Stimulated activated naive B cell treated with anti-CD40 and anti-IgM and Interleukin-4, amounts not matched to agents 10 μg/mL and 1 μg/mL and 100 μg/mL, for 72 hours (primary cell): ENCODE data around the gene PSMD3.
"Not testable (repeated sequence)": the region's sequence is repeated elsewhere in the genome, so short reads cannot be mapped to it uniquely, and the experiment has no call there.

Experiments
- ATAC-seq, 2 donors: fragments of 150-1000 bp; cut with Tn5 transposase; replicated peaks; 2 replicates each; pipeline ENCODE4 v1.10.0; 2021; ENCODE audit warnings: moderate library complexity in 1 of 2
- DNase-seq: peaks from one replicate; pipeline ENCODE4 v3.0.0; 2021
- H3K27ac Mint-ChIP-seq: one replicate; pipeline ENCODE4 v1.8.0; 2022; ENCODE audit warnings: mild to moderate bottlenecking, mixed read lengths
- H3K27me3 Mint-ChIP-seq, 2 donors: one replicate each; pipeline ENCODE4 v1.8.0; 2022; ENCODE audit warnings: mixed read lengths in 2 of 2
- H3K36me3 Mint-ChIP-seq, 2 donors: one replicate each; pipeline ENCODE4 v1.8.0; 2022; ENCODE audit warnings: mixed read lengths in 2 of 2, mild to moderate bottlenecking in 1 of 2
- H3K4me1 Mint-ChIP-seq, 2 donors: one replicate each; pipeline ENCODE4 v1.8.0; 2022; ENCODE audit warnings: mixed read lengths in 2 of 2, mild to moderate bottlenecking in 1 of 2
- H3K4me3 Mint-ChIP-seq, 2 donors: one replicate each; pipeline ENCODE4 v1.8.0; 2022; ENCODE audit warnings: mild to moderate bottlenecking in 2 of 2, mixed read lengths in 2 of 2, moderate library complexity in 1 of 2
- H3K9me3 Mint-ChIP-seq, 2 donors: one replicate each; pipeline ENCODE4 v1.8.0; 2022; ENCODE audit warnings: mixed read lengths in 2 of 2, mild to moderate bottlenecking in 1 of 2

PSMD3 gene

DNA sequence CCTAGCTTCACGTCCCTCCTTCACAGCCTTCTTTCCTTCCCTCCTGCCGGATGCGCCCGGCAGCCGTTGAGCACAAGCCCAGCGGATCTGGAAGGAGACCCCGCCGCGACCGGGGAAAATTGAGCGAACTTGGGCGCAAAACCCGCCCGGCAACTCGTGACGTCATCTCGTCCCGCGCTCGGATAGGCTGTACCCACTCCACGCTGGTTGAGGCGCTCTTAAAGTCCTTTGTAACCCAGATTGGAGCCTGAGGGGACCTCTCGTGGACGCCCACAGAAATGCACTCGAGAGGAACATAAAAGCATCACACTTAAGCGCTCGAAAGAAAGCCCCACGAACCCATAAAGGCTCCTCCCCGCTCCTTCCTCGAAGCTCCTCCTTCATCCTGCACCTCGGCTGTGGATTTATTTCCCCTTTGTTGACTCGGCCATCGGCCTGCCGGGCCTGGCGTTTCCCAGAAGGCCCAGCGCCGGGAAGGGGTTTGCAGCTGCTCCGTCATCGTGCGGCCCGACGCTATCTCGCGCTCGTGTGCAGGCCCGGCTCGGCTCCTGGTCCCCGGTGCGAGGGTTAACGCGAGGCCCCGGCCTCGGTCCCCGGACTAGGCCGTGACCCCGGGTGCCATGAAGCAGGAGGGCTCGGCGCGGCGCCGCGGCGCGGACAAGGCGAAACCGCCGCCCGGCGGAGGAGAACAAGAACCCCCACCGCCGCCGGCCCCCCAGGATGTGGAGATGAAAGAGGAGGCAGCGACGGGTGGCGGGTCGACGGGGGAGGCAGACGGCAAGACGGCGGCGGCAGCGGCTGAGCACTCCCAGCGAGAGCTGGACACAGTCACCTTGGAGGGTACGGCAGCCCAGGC, at the start of gene PSMD3:
PSMD3 (plus strand) TSS at position 457 of the 856 bp plus-strand sequence; CDS start at position 621, 164 bp downstream.
- DNase-seq = peak; percentile 98
- peak within 1 kb of the TSS; percentile 92 to 95 for H3K4me3 Mint-ChIP-seq
- peak within 1 kb of the TSS; percentile 99 for H3K27ac Mint-ChIP-seq
- ATAC-seq = peak; percentile 95 to 97
- peaks cover 16 to 19% of the 10 kb centered on the region in 2 donors for H3K36me3 Mint-ChIP-seq
- peaks cover 26 to 36% of the 10 kb centered on the region in 2 donors for H3K4me1 Mint-ChIP-seq
- no peaks in the 10 kb centered on the region for H3K9me3 Mint-ChIP-seq
- H3K27me3 Mint-ChIP-seq = no peaks in the 10 kb centered on the region

DNA sequence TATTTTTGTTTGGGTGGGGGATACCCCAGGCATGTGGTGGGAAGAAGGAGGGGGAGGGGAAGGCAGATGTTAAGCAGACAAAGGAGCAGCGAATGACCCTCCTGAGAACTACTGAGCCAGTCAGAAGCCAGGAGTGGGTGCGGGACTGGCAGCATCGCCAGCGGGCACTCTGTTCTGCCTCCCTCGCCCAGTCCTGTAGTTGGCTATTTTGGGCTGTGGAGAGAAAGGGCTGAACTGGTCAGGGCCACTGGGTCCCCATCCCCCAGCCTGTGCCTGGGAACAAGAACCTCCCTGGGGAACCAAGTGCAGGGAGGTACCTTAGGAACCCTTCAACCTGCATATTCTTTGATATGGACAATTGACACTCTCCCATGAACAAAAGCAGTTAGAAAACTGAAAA, 46.7 kb upstream of the PSMD3 start:
- DNase-seq = no peak
- no peak overlapping the region for H3K4me3 Mint-ChIP-seq
- H3K27me3 Mint-ChIP-seq = no peaks in the 10 kb centered on the region
- no peaks in the 10 kb centered on the region for H3K36me3 Mint-ChIP-seq
- no peak for ATAC-seq
- no peak overlapping the region for H3K27ac Mint-ChIP-seq
- H3K4me1 Mint-ChIP-seq = peaks cover 16 to 37% of the 10 kb centered on the region in 2 donors
- no peaks in the 10 kb centered on the region for H3K9me3 Mint-ChIP-seq

DNA sequence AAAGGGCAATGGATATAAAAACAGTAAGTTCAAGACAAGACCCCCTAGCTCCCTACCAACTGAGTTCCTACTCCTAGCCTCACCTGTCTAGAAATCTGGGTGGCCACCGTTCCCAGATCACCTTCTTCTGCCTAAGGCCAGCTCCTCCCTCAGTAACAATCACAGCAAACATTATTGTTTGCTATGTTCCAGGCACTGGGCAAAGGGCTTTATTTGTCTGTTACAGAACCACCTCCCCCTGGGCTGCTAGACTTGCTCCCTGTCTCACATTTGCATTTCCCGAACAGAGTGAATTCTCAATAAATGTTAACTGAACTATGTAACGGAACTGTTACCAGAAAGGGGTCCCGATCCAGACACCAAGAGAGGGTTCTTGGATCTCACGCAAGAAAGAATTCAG, 46.3 kb upstream of the PSMD3 start:
- H3K27ac Mint-ChIP-seq = no peak overlapping the region
- ATAC-seq (no peak), DNase-seq (no peak)
- no peak overlapping the region for H3K4me3 Mint-ChIP-seq
- no peaks in the 10 kb centered on the region for H3K36me3 Mint-ChIP-seq
- H3K27me3 Mint-ChIP-seq = no peaks in the 10 kb centered on the region
- no peaks in the 10 kb centered on the region for H3K9me3 Mint-ChIP-seq
- H3K4me1 Mint-ChIP-seq = peaks cover 16 to 37% of the 10 kb centered on the region in 2 donors

DNA sequence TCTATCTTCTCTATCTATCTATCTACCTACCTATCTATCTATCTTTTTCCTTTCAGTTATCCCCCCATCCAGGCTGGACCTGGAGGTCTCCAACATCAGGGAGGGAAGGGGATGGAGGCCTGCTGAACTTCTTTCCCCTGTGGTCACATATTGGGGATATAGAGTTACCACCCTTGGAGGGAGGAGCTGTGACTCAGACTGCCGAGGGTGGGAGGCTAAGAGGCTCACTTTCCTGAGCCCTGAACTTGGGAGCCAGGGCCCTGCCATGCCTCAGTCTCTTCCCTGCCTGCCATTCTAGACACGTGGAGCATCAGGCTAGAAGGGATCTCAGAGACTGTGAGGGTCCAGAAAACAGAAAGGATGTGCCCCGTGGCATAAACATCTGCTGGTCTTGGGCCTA, 44.7 kb upstream of the PSMD3 start:
- no peaks in the 10 kb centered on the region for H3K9me3 Mint-ChIP-seq

DNA sequence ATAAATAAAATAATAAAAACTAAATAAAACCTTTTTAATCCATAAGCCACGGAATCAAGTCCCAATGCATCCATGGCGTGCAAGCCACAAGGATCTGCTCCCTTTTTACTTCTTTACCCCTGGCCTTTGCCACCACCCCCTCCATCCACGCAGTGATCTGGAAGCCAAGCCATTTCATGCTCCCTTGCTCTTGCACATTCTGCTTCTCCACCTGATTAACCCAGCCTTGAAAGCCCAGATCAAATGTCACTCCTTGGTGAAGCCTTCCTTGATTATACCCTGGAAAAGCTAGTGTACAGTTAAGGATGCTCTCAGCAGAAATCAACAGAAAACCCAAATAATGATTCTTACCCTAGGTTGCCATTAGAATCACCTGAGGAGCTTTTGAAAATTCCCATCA, 43.2 kb upstream of the PSMD3 start:
- Mint-ChIP-seq H3K27me3 (no peaks in the 10 kb centered on the region), H3K4me1 (peaks cover 26 to 52% of the 10 kb centered on the region in 2 donors), H3K27ac (no peak overlapping the region), H3K9me3 (peaks cover 0 to under 1% of the 10 kb centered on the region in 2 donors), H3K4me3 (no peak overlapping the region), H3K36me3 (no peaks in the 10 kb centered on the region)
- ATAC-seq (no peak), DNase-seq (no peak)

More for the DNA sequence above, 44.7 kb upstream of the PSMD3 start:
- peaks cover 24 to 48% of the 10 kb centered on the region in 2 donors for H3K4me1 Mint-ChIP-seq
- H3K27ac Mint-ChIP-seq = no peak overlapping the region
- H3K4me3 Mint-ChIP-seq = no peak overlapping the region
- H3K27me3 Mint-ChIP-seq = no peaks in the 10 kb centered on the region
- ATAC-seq = no peak
- H3K36me3 Mint-ChIP-seq = no peaks in the 10 kb centered on the region
- no peak for DNase-seq

DNA sequence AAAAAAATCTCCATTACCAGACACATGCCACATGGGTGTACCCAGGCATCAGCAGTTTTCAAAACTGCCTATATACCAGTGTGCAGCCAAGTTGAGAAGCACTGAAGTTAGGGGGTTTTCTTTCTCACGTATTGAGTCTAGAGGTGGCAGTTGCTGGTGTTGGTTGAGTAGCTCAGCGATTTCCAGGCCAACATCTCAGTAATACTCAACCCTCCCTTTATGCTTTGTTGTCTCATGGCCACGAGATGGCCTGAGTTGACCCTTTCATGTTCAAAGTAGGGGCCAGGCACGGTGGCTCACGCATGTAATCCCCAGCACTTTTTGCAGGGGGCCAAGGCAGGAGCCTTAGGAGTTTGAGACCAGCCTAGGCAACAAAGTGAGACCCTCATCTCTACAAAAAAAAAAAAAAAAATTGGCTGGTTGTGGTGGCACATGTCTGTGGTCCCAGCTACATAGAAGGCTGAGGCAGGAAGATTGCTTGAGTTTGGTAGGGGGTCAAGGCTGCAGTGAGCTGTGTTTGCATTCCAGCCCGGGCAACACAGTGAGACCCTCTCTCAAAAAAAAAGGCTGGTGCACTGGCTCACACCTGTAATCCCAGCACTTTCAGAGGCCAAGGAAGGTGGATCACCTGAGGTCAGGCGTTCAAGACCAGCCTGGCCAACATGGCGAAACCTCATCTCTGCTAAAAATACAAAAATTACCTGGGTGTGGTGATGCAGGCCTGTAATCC, 42.3 kb upstream of the PSMD3 start:
- H3K4me1 Mint-ChIP-seq = peaks cover 28 to 44% of the 10 kb centered on the region in 2 donors
- H3K27ac Mint-ChIP-seq = peak overlapping the region; percentile 62
- peak; percentile 70 to 75 for ATAC-seq
- H3K36me3 Mint-ChIP-seq = no peaks in the 10 kb centered on the region
- no peak overlapping the region for H3K4me3 Mint-ChIP-seq
- H3K27me3 Mint-ChIP-seq = no peaks in the 10 kb centered on the region
- no peak for DNase-seq
- H3K9me3 Mint-ChIP-seq = peaks cover 0 to 3% of the 10 kb centered on the region in 2 donors

DNA sequence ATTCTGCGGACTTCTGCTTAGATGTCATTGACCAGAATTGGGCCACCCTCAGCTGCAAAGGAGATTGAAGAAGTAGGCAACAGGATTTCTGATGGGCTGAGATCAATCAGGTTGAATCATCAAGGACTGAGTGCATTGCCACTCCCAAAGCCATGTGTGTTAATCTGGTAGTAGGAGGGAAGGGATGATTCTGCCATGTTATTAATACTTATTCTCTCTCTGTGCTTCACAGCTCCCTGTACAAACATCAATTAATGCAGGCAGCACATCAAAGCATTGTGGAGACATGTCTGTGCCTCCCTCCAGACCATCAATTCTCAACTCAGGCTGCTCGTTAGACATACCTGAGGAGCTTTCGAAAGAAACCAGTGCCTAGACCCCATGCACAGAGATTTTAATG, 41.5 kb upstream of the PSMD3 start:
- ATAC-seq = no peak
- peaks cover 27 to 42% of the 10 kb centered on the region in 2 donors for H3K4me1 Mint-ChIP-seq
- H3K9me3 Mint-ChIP-seq = peaks cover 0 to 3% of the 10 kb centered on the region in 2 donors
- no peaks in the 10 kb centered on the region for H3K36me3 Mint-ChIP-seq
- H3K27me3 Mint-ChIP-seq = no peaks in the 10 kb centered on the region
- no peak overlapping the region for H3K4me3 Mint-ChIP-seq
- no peak for DNase-seq
- no peak overlapping the region for H3K27ac Mint-ChIP-seq

DNA sequence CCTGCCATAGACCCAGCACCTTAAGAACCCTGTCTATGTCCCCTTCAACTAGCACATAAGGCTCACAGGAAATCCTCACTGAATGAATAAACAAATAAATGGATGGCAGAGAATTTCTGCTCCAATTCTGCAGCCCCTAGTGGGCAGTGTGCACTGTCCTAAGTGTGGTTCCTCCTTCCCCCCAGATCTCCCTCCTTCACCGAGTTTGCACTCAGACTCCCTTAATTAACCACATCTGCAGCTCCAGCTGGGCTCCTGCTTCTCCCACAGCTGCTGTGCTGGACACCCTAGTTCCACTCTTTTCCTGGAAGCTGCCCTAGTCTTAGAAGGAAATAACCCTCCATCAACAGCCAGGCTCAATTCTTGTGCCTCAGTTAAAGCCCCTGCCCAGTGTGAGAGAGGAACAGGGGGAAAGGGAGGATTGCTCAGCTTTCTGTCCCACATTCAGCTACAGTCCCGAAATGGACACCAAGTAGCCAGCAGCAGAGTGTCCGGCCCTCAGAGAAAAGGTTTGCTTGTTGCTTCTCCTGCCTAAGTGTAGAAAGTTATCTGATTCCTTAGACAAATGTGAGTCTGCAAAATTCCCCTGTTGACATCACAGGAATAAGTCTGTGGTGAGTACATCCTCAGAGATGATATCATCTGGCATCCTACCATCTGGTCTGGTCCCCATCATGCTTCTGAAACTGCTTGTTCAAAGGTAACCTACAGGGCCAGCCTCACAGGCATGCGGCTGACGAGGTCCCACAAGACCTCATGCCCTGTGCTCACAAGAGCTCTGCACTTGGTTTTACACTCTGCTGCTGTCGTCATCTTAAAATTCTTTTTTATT, 40.8 kb upstream of the PSMD3 start:
- Mint-ChIP-seq H3K27ac (peak overlapping the region; percentile 49), H3K27me3 (no peaks in the 10 kb centered on the region), H3K4me1 (peaks cover 26 to 42% of the 10 kb centered on the region in 2 donors), H3K4me3 (peak overlapping the region in 1 of 2 donors; percentile 8), H3K36me3 (no peaks in the 10 kb centered on the region), H3K9me3 (peaks cover 0 to 3% of the 10 kb centered on the region in 2 donors)
- peak; percentile 93 to 96 for ATAC-seq
- peak; percentile 44 for DNase-seq

DNA sequence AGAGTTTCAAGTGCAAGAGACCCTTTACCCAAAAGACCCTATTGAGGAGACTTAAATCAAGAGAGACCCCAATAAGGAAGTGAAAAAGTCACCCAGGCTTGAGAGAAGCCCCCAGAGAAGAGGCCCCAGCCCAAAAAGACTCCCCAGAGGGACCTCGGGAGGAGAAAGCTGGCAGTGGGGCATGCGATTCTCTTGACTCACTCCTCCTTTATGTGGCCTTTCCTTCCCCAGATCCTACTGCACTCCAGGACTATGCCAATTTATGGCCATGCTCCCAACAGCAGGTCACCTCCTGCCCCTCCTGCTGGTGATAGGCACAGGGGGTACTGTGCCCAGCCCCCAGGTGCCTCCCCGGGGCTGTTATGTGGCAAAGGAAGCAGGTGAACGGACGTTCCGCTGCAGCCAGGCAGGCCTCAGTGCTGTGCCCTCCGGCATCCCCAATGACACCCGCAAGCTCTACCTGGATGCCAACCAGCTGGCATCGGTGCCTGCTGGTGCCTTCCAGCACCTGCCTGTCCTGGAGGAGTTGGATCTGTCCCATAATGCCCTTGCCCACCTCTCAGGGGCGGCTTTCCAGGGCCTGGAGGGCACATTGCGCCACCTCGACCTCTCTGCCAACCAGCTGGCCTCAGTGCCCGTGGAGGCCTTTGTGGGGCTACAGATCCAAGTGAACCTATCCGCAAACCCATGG, 36.8 kb upstream of the PSMD3 start:
- H3K4me1 Mint-ChIP-seq = peaks cover 33 to 46% of the 10 kb centered on the region in 2 donors
- H3K9me3 Mint-ChIP-seq = peaks cover 0 to 3% of the 10 kb centered on the region in 2 donors
- H3K27ac Mint-ChIP-seq = peak overlapping the region; percentile 51
- no peak for ATAC-seq
- DNase-seq = no peak
- H3K4me3 Mint-ChIP-seq = no peak overlapping the region
- H3K36me3 Mint-ChIP-seq = no peaks in the 10 kb centered on the region
- H3K27me3 Mint-ChIP-seq = no peaks in the 10 kb centered on the region

DNA sequence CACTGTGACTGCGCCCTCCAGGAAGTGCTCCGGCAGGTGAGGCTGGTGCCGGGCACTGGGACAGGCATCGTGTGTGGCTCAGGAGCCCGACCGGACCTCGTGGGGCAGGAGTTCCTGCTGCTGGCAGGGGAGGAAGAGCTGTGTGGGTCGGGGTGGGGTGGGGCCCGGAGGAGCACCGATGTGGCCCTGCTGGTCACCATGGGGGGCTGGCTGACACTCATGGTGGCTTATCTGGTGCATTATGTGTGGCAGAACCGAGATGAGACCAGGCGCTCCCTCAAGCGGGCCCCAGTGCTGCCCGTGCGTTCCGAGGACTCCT, 36.3 kb upstream of the PSMD3 start:
- H3K4me1 Mint-ChIP-seq = peaks cover 32 to 46% of the 10 kb centered on the region in 2 donors
- ATAC-seq = no peak
- H3K27me3 Mint-ChIP-seq = no peaks in the 10 kb centered on the region
- H3K9me3 Mint-ChIP-seq = peaks cover 0 to 3% of the 10 kb centered on the region in 2 donors
- H3K27ac Mint-ChIP-seq = no peak overlapping the region
- H3K4me3 Mint-ChIP-seq = no peak overlapping the region
- H3K36me3 Mint-ChIP-seq = no peaks in the 10 kb centered on the region
- no peak for DNase-seq

DNA sequence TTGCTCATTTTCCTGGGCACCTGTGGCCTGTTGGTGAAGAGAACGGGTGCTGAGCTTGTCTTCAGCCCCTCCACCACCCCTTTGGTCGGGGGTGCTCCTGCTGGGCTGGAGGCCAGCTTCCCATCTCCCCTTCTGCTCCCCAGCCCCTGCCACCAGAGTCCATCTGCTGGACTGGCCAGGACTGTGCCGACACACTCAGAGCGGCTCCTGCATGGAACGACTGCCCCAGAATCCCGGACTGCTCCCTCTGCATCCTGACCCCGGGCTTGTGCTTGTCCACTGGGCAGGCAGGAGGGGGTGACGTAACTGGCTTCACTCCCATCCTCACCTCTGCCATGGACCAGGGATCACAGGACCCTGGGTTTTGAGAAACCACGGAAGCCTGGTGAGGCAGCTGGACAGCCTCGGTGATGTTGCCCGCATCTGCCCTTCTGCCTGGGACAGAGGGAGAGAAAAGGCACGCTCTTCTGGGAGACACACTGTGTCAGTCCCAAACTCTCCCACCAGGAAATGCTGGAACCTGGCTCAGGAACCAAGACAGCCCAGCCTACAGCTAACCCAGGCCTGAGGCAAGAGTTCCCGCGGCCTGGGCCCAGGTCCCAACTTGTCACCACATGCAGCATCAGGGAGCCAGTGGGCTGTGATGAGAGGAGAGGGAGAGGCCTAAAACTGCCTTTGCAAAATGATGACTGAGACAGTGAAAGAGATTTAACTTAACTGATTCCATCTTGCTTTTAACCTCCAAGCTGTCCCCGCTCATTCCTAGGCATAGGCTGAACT, 33.9 kb upstream of the PSMD3 start:
- H3K36me3 Mint-ChIP-seq = no peaks in the 10 kb centered on the region
- H3K9me3 Mint-ChIP-seq = peaks cover 0 to 3% of the 10 kb centered on the region in 2 donors
- H3K27ac Mint-ChIP-seq = no peak overlapping the region
- no peak for ATAC-seq
- peaks cover 28 to 45% of the 10 kb centered on the region in 2 donors for H3K4me1 Mint-ChIP-seq
- no peak for DNase-seq
- no peaks in the 10 kb centered on the region for H3K27me3 Mint-ChIP-seq
- H3K4me3 Mint-ChIP-seq = no peak overlapping the region

DNA sequence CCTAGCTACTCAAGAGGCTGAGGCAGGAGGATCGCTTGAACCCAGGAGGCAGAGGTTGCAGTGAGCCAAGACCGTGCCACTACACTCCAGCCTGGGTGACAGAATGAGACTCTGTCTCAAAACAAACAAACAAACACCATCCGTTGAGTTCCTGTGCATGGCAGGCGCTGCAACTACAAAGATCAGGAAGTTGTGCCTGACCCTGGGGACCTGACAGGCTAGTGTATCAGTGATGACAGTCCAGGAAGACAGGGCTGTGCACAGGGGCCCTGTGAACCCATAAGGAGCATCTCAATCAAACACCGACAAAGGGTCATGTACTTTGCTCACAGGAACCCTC, 32.1 kb upstream of the PSMD3 start:
- ATAC-seq, H3K27me3 Mint-ChIP-seq, DNase-seq, H3K4me3 Mint-ChIP-seq, H3K36me3 Mint-ChIP-seq, H3K9me3 Mint-ChIP-seq: not testable (repeated sequence)
- Mint-ChIP-seq H3K27ac (peak overlapping the region; percentile 57), H3K4me1 (peaks cover 30 to 57% of the 10 kb centered on the region in 2 donors)

DNA sequence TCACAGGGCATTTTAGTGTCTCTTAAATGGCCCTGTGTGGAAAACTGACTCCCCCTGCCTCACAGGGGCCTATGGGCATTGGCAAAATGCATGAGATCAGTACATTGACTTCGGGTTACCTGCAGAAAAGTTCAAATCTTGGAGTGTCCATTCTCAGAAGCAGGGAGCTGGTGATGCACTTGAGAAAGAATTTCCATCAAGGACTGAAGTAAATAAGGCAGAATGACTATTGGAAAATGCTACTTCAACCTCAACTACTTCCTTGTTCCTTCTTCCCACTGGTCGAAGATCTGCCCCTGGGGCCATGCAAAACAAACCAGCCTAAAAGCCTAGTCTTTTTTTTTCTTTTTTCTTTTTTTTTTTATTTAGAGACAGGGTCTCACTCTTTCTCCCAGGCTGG, 31.6 kb upstream of the PSMD3 start:
- H3K9me3 Mint-ChIP-seq = no peaks in the 10 kb centered on the region
- no peak overlapping the region for H3K4me3 Mint-ChIP-seq
- H3K4me1 Mint-ChIP-seq = peaks cover 29 to 55% of the 10 kb centered on the region in 2 donors
- ATAC-seq (no peak), DNase-seq (no peak)
- peak overlapping the region; percentile 57 for H3K27ac Mint-ChIP-seq
- H3K36me3 Mint-ChIP-seq = no peaks in the 10 kb centered on the region
- no peaks in the 10 kb centered on the region for H3K27me3 Mint-ChIP-seq
